ENCODE measurements around the gene SKAP1. TPM values are rescaled to one million over a fixed set of nuclear protein-coding genes. Genes with fewer than 3 reads are reported as not detected.

SKAP1 gene
- total and polyA plus RNA-seq, 2 experiments from 2014 or later, result 0.27 TPM; not detected in 1

DNA sequence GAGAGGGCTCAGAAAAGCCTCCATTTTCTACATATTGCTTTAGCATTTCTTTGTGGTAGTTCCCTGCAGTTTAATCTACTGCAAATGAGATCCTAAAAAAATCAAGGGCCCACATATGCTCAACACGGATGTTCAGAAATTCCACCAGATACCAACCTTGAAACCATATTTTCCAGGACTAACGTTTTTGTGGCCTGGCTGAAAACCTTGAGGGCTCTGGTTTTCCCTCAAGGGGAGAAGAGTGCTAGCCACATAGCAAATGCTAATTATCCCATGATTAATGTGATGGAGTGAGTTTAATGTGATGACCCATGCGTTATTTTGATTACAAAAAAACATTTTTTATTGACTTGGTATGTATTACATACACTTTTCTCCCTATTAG is 253.6 kb downstream of the SKAP1 start (continued):
- TF ChIP-seq, protein P1, sequence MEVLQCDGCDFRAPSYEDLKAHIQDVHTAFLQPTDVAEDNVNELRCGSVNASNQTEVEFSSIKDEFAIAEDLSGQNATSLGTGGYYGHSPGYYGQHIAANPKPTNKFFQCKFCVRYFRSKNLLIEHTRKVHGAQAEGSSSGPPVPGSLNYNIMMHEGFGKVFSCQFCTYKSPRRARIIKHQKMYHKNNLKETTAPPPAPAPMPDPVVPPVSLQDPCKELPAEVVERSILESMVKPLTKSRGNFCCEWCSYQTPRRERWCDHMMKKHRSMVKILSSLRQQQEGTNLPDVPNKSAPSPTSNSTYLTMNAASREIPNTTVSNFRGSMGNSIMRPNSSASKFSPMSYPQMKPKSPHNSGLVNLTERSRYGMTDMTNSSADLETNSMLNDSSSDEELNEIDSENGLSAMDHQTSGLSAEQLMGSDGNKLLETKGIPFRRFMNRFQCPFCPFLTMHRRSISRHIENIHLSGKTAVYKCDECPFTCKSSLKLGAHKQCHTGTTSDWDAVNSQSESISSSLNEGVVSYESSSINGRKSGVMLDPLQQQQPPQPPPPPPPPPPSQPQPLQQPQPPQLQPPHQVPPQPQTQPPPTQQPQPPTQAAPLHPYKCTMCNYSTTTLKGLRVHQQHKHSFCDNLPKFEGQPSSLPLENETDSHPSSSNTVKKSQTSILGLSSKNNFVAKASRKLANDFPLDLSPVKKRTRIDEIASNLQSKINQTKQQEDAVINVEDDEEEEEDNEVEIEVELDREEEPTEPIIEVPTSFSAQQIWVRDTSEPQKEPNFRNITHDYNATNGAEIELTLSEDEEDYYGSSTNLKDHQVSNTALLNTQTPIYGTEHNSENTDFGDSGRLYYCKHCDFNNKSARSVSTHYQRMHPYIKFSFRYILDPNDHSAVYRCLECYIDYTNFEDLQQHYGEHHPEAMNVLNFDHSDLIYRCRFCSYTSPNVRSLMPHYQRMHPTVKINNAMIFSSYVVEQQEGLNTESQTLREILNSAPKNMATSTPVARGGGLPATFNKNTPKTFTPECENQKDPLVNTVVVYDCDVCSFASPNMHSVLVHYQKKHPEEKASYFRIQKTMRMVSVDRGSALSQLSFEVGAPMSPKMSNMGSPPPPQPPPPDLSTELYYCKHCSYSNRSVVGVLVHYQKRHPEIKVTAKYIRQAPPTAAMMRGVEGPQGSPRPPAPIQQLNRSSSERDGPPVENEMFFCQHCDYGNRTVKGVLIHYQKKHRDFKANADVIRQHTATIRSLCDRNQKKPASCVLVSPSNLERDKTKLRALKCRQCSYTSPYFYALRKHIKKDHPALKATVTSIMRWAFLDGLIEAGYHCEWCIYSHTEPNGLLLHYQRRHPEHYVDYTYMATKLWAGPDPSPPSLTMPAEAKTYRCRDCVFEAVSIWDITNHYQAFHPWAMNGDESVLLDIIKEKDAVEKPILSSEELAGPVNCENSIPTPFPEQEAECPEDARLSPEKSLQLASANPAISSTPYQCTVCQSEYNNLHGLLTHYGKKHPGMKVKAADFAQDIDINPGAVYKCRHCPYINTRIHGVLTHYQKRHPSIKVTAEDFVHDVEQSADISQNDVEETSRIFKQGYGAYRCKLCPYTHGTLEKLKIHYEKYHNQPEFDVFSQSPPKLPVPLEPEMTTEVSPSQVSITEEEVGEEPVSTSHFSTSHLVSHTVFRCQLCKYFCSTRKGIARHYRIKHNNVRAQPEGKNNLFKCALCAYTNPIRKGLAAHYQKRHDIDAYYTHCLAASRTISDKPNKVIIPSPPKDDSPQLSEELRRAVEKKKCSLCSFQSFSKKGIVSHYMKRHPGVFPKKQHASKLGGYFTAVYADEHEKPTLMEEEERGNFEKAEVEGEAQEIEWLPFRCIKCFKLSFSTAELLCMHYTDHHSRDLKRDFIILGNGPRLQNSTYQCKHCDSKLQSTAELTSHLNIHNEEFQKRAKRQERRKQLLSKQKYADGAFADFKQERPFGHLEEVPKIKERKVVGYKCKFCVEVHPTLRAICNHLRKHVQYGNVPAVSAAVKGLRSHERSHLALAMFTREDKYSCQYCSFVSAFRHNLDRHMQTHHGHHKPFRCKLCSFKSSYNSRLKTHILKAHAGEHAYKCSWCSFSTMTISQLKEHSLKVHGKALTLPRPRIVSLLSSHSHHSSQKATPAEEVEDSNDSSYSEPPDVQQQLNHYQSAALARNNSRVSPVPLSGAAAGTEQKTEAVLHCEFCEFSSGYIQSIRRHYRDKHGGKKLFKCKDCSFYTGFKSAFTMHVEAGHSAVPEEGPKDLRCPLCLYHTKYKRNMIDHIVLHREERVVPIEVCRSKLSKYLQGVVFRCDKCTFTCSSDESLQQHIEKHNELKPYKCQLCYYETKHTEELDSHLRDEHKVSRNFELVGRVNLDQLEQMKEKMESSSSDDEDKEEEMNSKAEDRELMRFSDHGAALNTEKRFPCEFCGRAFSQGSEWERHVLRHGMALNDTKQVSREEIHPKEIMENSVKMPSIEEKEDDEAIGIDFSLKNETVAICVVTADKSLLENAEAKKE (CRISPR knock-in tag; IDR thresholded peaks at IDR 0.05), result no peak
- TF ChIP-seq REST (IDR thresholded peaks at IDR 0.05; ENCODE audit: unreplicated experiment), result no peak

DNA sequence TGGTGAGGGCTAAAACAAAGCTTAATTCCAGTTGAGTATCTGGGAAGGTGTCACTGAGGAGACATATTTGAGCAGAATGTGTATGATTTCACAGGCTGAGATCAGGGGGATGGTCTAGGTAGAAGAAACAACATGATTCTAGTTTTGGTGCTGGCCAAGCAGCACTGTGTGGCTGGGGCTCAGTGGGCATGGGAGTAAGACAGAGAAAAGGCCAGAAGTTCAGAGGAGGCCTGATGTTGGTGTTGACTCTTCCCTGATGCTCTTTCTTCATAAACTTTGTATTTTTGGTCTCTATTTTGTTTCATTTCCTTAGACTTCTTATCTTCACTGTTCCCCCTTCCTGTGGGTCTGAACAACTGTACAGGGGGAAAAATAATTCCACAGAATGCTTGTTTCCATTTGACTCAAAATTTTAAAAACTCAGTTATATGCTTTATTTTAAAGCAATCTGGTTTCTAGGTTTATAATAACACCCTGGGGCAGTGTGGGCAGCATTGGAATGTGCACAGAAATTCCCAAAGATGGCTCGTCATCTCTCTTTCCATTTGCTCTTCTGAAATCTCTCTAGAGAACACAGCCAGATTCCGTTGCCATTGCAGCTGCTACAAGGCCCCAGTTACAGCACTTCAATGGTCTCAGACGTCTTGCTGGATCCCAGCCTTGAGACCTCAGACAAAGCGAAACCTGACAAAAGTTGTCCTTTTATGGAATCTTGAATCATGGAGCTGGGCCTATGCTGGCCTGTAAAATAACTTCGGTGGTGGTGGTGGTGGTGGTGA is 254.1 kb downstream of the SKAP1 start:
- Histone ChIP-seq H3K9me2 (ENCODE audit: insufficient read depth) (peaks cover 8% of the 10 kb centered on the region; the same call in 1 of the 2 replicates), H3K27ac (ENCODE audit: low read depth) (no peak overlapping the region), H3K79me2 (replicated peaks; ENCODE audit: insufficient read depth) (no peaks in the 10 kb centered on the region), H3K36me3 (ENCODE audit: insufficient read depth) (no peaks in the 10 kb centered on the region), H3K4me1 (ENCODE audit: insufficient read depth) (peaks cover 13% of the 10 kb centered on the region), H3K4me2 (no peak overlapping the region), H2AFZ (no peak overlapping the region), H3K27me3 (ENCODE audit: insufficient read depth) (no peaks in the 10 kb centered on the region), H3K4me3 (no peak overlapping the region), H4K20me1 (replicated peaks; ENCODE audit: insufficient read depth) (no peaks in the 10 kb centered on the region), H3F3A (replicated peaks; ENCODE audit: low read depth) (no peaks in the 10 kb centered on the region)
- Mint-ChIP-seq H3K27me3 (ENCODE audit: insufficient read depth, low read depth, poor library complexity) (no peaks in the 10 kb centered on the region), H3K9me3 (no peaks in the 10 kb centered on the region), H3K27ac (no peak overlapping the region), H3K4me1 (peaks cover 13% of the 10 kb centered on the region), H3K4me3 (no peak overlapping the region), H3K36me3 (ENCODE audit: low read depth) (no peaks in the 10 kb centered on the region)
- ATAC-seq (no peak), DNase-seq (ENCODE audit: low spot score) (no peak)
- TF ChIP-seq CREB1 (CRISPR knock-in tag; IDR thresholded peaks at IDR 0.05; ENCODE audit: low read depth), result no peak
- TF ChIP-seq, protein P1 (CRISPR knock-in tag; IDR thresholded peaks at IDR 0.05), result no peak
- no peak for TF ChIP-seq ZNF331 (CRISPR knock-in tag; IDR thresholded peaks at IDR 0.05; ENCODE audit: low read depth)

Measured in GM23338 (cell line).